Heart left ventricle (tissue), 16 donors: ENCODE data around the gene CLCF1. TPM values are rescaled to one million over a fixed set of nuclear protein-coding genes. Genes with fewer than 3 reads are reported as not detected.

ENCODE experiments used
- ATAC-seq, 4 donors: fragments of 200-7000 bp; cut with Tn5 transposase; one replicate each; pipeline ENCODE4 v1.9.1; 2020 to 2022; ENCODE audit warnings: moderate library complexity in 4 of 4, mild to moderate bottlenecking in 3 of 4, moderate number of reproducible peaks in 1 of 4
- DNase-seq, 5 donors: peaks; one replicate each; pipeline ENCODE4 v3.0.0-alpha.2; 2020
- H3K27ac ChIP-seq, 12 donors: fragments of 200-600 bp; sonication (generic) in 4 of 12; one replicate each; pipeline versions ENCODE4 v1.5.0 to v1.8.0; 2016 to 2022; ENCODE audit warnings: mild to moderate bottlenecking in 2 of 12
- H3K27me3 ChIP-seq, 9 donors: fragments of 200-600 bp; sonication (generic) in 2 of 9; one replicate each; pipeline versions ENCODE4 v1.5.1 to v1.8.0; 2016 to 2022; ENCODE audit warnings: mild to moderate bottlenecking in 3 of 9
- H3K36me3 ChIP-seq, 9 donors: fragments of 200-600 bp; sonication (generic) in 2 of 9; one replicate each; pipeline versions ENCODE4 v1.5.0 to v1.8.0; 2018 to 2022; ENCODE audit warnings: mild to moderate bottlenecking in 2 of 9
- H3K4me1 ChIP-seq, 12 donors: fragments of 200-600 bp; sonication (generic) in 4 of 12; one replicate each; pipeline versions ENCODE4 v1.5.0 to v1.8.0; 2016 to 2022; ENCODE audit warnings: mild to moderate bottlenecking in 3 of 12
- H3K4me3 ChIP-seq, 12 donors: fragments of 200-600 bp; sonication (generic) in 4 of 12; one replicate each; pipeline versions ENCODE4 v1.5.0 to v1.8.0; 2017 to 2022; ENCODE audit warnings: mild to moderate bottlenecking in 9 of 12, moderate library complexity in 4 of 12
- H3K9me3 ChIP-seq, 12 donors: fragments of 200-600 bp; sonication (generic) in 4 of 12; one replicate each; pipeline versions ENCODE4 v1.5.0 to v1.8.0; 2016 to 2022; ENCODE audit warnings: mild to moderate bottlenecking in 1 of 12
- CTCF ChIP-seq, 12 donors: fragments of 200-600 bp; sonication (generic) in 4 of 12; IDR thresholded peaks; one replicate each; pipeline versions ENCODE4 v1.5.0 to v1.8.0; 2018 to 2022; ENCODE audit warnings: antibody characterized with exemption in 12 of 12, mild to moderate bottlenecking in 5 of 12
- POLR2A ChIP-seq, 2 donors: fragments of 450-650 bp; IDR thresholded peaks; one replicate each; pipeline ENCODE4 v1.6.1; 2017; ENCODE audit warnings: antibody characterized with exemption in 2 of 2, mild to moderate bottlenecking in 2 of 2, moderate library complexity in 2 of 2
- WGBS, 4 donors: extraction: QIAGEN DNeasy Blood & Tissue Kit in 2 of 4; methylation state at CpG; one replicate each; pipeline versions ENCODE4 v1.1.5 to v1.1.7; 2013 to 2018; 5-methylcytosine and 5-hydroxymethylcytosine counted together
- intact Hi-C, 10 donors: fragments of 100-400 bp; cut with DNase I; formaldehyde crosslinking; loops; one replicate each; pipeline versions ENCODE4 v1.11.1 to v1.14.2; 2022
- polyA plus RNA-seq, 2 donors: library from polyadenylated mRNA; stranded (reverse); fragments of 200-250 nt; gene quantifications; one replicate each; pipeline ENCODE4 v1.2.3, GENCODE V29; 2013
- total RNA-seq, 9 donors: library from RNA; depleted of rRNA in 2 of 9; stranded (reverse); fragments of >200 nt in 2 of 9; fragmentation: NEBNext Ultra II Directional in 3 of 9; extraction: Animal tissue kit (Norgen Biotek cat#: 25700) in 3 of 9; gene quantifications; one replicate each; pipeline versions ENCODE4 v1.1.0 to v1.2.4, GENCODE V29; 2016 to 2023
- donor health status: ischemic (EF 13 %, LVEDD 7.1; RV severe dilation, severe dysfunction).
- donor health status: healthy with polysubstance abuse.
- donor health status: DM: no; HTN: yes; CAD: no.
- donor health status: DM: no; HTN: no; CAD: no.
- donor health status: ischemic (EF 25% LVEDD 6.9; RV normal size, moderate dysfunction).
- donor health status: ischemic (EF 25% LVEDD 5.7; RV mildly dilated, moderate dysfunction).
- donor health status: healthy.
- donor health status: DM: yes; HTN: yes; CAD: no.
- donor health status: ischemic (EF 35%, LVEDD 5.7; RV mildly dilated, moderate dysfunction).
- donor health status: nonischemic (EF 11% LVEDD 7.7; RV severe dilation, severe dysfunction).
- donor health status: DM: yes; HTN: yes; CAD: no.
- donor health status: PGD.
- donor health status: ischemic (EF 29% LVEDD 5.4; RV normal size, mild dysfunction).
- donor health status: nonischemic (EF 23%, LVEDD 6.1; RV moderate dilation, normal function).

The CLCF1 gene
- total and polyA plus RNA-seq, 11 donors: 0.25 to 17.1 (median 1.7) TPM

- Histone ChIP-seq H3K27ac (no peak overlapping the region), H3K4me3 (no peak overlapping the region), H3K27me3 (no peaks in the 10 kb centered on the region), H3K4me1 (peaks cover 0 to 29% (median 13%) of the 10 kb centered on the region in 12 donors), H3K36me3 (no peaks in the 10 kb centered on the region), H3K9me3 (no peaks in the 10 kb centered on the region)
- TF ChIP-seq POLR2A (IDR thresholded peaks at IDR 0.05) (no peak), CTCF (IDR thresholded peaks at IDR 0.05) (no peak)
- intact Hi-C loops: loop anchor here in 2 of 10 donors (5.0 kb wide), 2 partner anchors 120 kb away; partner anchors contain the start of genes CDK2AP2 (in 1 of the 2), GRK2 (in 1 of the 2) and PITPNM1 (in 1 of the 2)
- WGBS, 4 donors: 19 to 28% (median 26%) methylated on average over 8 to 9 of the region's 9 CpGs
- DNase-seq (no peak), ATAC-seq (no peak)
These were observed 13.7 kb upstream of the CLCF1 start for GRCh38 chr11:67387069-67387468.

GRCh38 chr11:67384851-67385366 is 11.5 kb upstream of the CLCF1 start:
- intact Hi-C loops: loop anchor here in 7 of 10 donors (5.0 kb wide), 5 partner anchors 38 to 303 kb away; partner anchors contain the start of genes GRK2 (in 2 of the 7), CDK2AP2 (in 1 of the 7) and PITPNM1 (in 1 of the 7)
- no peaks in the 10 kb centered on the region for H3K36me3 ChIP-seq
- peaks cover 0 to 28% (median 5%) of the 10 kb centered on the region in 12 donors for H3K4me1 ChIP-seq
- H3K27ac ChIP-seq: no peak overlapping the region
- peak in 1 of 5 donors; percentile 28 for DNase-seq
- no peak overlapping the region for H3K4me3 ChIP-seq
- 29 to 58% (median 36%) methylated on average over 3 of the region's 3 CpGs for WGBS, 4 donors
- ATAC-seq: peak in 1 of 4 donors; percentile 4
- no peak for TF ChIP-seq POLR2A (IDR thresholded peaks at IDR 0.05)
- TF ChIP-seq CTCF (IDR thresholded peaks at IDR 0.05): no peak
- no peaks in the 10 kb centered on the region for H3K9me3 ChIP-seq
- H3K27me3 ChIP-seq: no peaks in the 10 kb centered on the region

- Histone ChIP-seq H3K27me3 (no peaks in the 10 kb centered on the region), H3K27ac (no peak overlapping the region), H3K4me3 (no peak overlapping the region), H3K36me3 (no peaks in the 10 kb centered on the region), H3K9me3 (no peaks in the 10 kb centered on the region), H3K4me1 (peaks cover 0 to 27% (median 5%) of the 10 kb centered on the region in 12 donors)
- ATAC-seq: peak; percentile 72 to 88 (median 88)
- TF ChIP-seq POLR2A (IDR thresholded peaks at IDR 0.05): no peak
- TF ChIP-seq CTCF (IDR thresholded peaks at IDR 0.05): peak; percentile 92 to 99 (median 96)
- 40 to 44% (median 42%) methylated on average over 14 to 16 of the region's 16 CpGs for WGBS, 4 donors
- intact Hi-C loops: loop anchor here (1.0 to 5.0 kb wide), 8 partner anchors 25 to 302 kb away; partner anchors contain the start of gene GRK2 (in 1 of the 10)
- DNase-seq: peak; percentile 76 to 87 (median 80)
These were observed 9.1 kb upstream of the CLCF1 start for GRCh38 chr11:67382276-67383136.
